Measurements from ENCODE around the gene CSNK1G2.

CSNK1G2 gene

GRCh38 chr19:1920644-1921043, 20.3 kb upstream of the CSNK1G2 start:
- DNase-seq: no peak

- no peak for DNase-seq
Observed at GRCh38 chr19:1921326-1921725, 19.6 kb upstream of the CSNK1G2 start.

GRCh38 chr19:1921825-1922224, 19.1 kb upstream of the CSNK1G2 start:
- no peak for DNase-seq

- no peak for DNase-seq
Observed at GRCh38 chr19:1922803-1923202, 18.2 kb upstream of the CSNK1G2 start.

GRCh38 chr19:1923319-1923718, 17.7 kb upstream of the CSNK1G2 start:
- peak; percentile 32 for DNase-seq

- no peak for DNase-seq
Observed at GRCh38 chr19:1924320-1924961, 16.5 kb upstream of the CSNK1G2 start.

- DNase-seq: no peak
Observed at GRCh38 chr19:1925544-1925943, 15.4 kb upstream of the CSNK1G2 start.

- peak; percentile 85 for DNase-seq
Observed at GRCh38 chr19:1929021-1929742, 11.8 kb upstream of the CSNK1G2 start.

GRCh38 chr19:1931445-1931844, 9.5 kb upstream of the CSNK1G2 start:
- DNase-seq: no peak

GRCh38 chr19:1932395-1932794, 8.6 kb upstream of the CSNK1G2 start:
- DNase-seq: no peak

GRCh38 chr19:1933244-1933643, 7.7 kb upstream of the CSNK1G2 start:
- DNase-seq: no peak

GRCh38 chr19:1933942-1934341, 7.0 kb upstream of the CSNK1G2 start:
- DNase-seq: no peak

- DNase-seq: peak; percentile 33
Observed at GRCh38 chr19:1935484-1936208, 5.3 kb upstream of the CSNK1G2 start.

GRCh38 chr19:1936430-1936829, 4.5 kb upstream of the CSNK1G2 start:
- DNase-seq: no peak

- no peak for DNase-seq
Observed at GRCh38 chr19:1936916-1937610, 3.9 kb upstream of the CSNK1G2 start.

GRCh38 chr19:1938071-1938470, 2.9 kb upstream of the CSNK1G2 start:
- no peak for DNase-seq

GRCh38 chr19:1942078-1942933, 1.3 kb downstream of the CSNK1G2 start:
- peak; percentile 88 for DNase-seq

- peak; percentile 29 for DNase-seq
Observed at GRCh38 chr19:1942934-1943555, 2.1 kb downstream of the CSNK1G2 start.

GRCh38 chr19:1943661-1944087, 2.7 kb downstream of the CSNK1G2 start:
- DNase-seq: no peak

- no peak for DNase-seq
Observed at GRCh38 chr19:1944088-1944915, 3.3 kb downstream of the CSNK1G2 start.

All from CD4-positive, alpha-beta T cell treated with Interleukin-12 subunit alpha and Interleukin-12 subunit beta, for 1 hour (primary cell).